LNCaP clone FGC (cell line): Measurements from ENCODE around the gene PAPLN.

Experiments
- DNase-seq: peaks from one replicate; pipeline ENCODE4 v3.0.0-alpha.2; 2011; ENCODE audit warnings: low read depth
- H3K4me3 ChIP-seq: 2 replicates; pipeline ENCODE4 v1.5.1; 2011; ENCODE audit warnings: mild to moderate bottlenecking, low read depth, low read length, control low read depth
- TF ChIP-seq, protein P1 (sequence below): IDR thresholded peaks from 2 replicates; pipeline ENCODE4 v1.5.1; 2012; ENCODE audit warnings: mild to moderate bottlenecking; ENCODE audit not compliant: control insufficient read depth, insufficient read depth; ENCODE audit errors: extremely low read depth

The PAPLN gene

DNA sequence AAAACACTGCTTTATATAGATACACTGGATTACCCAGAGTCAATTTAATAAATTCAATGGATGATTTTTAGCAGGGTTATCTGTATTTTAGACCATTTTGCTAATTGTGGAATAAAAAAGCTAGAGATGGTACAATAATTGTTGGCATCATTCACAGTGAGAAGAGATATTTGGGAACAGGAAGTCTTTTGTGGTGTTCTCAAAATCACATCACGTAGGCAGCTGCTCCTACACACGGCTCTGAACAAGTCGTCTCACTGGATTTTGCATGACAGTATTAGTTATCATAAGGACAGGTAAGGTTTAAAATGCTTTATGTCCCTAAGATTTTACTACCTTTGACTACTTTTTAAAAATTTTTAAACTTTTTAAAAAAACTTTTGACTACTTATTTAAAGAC, 52.0 kb downstream of the PAPLN start:
- no peak for DNase-seq
- TF ChIP-seq, protein P1, sequence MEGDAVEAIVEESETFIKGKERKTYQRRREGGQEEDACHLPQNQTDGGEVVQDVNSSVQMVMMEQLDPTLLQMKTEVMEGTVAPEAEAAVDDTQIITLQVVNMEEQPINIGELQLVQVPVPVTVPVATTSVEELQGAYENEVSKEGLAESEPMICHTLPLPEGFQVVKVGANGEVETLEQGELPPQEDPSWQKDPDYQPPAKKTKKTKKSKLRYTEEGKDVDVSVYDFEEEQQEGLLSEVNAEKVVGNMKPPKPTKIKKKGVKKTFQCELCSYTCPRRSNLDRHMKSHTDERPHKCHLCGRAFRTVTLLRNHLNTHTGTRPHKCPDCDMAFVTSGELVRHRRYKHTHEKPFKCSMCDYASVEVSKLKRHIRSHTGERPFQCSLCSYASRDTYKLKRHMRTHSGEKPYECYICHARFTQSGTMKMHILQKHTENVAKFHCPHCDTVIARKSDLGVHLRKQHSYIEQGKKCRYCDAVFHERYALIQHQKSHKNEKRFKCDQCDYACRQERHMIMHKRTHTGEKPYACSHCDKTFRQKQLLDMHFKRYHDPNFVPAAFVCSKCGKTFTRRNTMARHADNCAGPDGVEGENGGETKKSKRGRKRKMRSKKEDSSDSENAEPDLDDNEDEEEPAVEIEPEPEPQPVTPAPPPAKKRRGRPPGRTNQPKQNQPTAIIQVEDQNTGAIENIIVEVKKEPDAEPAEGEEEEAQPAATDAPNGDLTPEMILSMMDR: no peak
- no peak overlapping the region for H3K4me3 ChIP-seq

DNA sequence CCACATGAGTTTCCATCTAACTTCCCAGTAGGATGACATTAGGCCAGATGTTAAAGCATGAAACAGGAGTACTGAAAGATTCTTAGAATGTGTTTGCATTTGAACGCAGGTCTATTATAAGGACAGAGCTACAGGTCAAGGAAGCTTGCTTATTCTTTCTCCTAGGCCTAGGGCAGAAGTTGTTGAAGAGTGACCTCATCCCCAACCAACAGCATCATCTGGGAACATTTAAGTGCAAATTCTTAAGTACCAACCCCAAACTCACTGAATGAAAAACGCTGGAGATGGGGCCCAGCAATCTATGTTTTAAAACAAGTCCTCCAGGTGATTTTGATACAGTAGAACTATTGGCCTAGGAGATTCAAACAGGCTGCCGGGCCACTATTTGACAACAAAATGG, 52.4 kb downstream of the PAPLN start:
- TF ChIP-seq, protein P1: no peak
- H3K4me3 ChIP-seq: no peak overlapping the region
- no peak for DNase-seq

DNA sequence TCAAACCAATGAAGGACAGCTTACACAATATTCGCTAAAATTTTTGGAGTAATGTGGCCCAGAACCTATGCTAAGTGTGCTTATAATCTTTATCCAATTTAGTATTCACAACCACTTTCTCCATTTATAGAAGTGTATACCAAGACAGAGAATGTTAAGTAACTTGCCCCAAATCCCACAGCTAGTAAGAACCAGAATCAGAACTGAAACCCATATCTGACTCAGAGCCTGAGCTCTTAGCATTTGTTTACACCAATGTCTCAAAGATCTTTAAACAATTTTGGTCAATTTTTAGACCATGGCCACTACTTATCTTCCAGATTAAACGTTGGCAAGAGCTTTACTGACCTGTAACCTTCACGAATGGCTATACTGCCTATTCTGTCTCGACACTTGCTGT, 53.0 kb downstream of the PAPLN start:
- TF ChIP-seq, protein P1: no peak
- no peak overlapping the region for H3K4me3 ChIP-seq
- DNase-seq: no peak

DNA sequence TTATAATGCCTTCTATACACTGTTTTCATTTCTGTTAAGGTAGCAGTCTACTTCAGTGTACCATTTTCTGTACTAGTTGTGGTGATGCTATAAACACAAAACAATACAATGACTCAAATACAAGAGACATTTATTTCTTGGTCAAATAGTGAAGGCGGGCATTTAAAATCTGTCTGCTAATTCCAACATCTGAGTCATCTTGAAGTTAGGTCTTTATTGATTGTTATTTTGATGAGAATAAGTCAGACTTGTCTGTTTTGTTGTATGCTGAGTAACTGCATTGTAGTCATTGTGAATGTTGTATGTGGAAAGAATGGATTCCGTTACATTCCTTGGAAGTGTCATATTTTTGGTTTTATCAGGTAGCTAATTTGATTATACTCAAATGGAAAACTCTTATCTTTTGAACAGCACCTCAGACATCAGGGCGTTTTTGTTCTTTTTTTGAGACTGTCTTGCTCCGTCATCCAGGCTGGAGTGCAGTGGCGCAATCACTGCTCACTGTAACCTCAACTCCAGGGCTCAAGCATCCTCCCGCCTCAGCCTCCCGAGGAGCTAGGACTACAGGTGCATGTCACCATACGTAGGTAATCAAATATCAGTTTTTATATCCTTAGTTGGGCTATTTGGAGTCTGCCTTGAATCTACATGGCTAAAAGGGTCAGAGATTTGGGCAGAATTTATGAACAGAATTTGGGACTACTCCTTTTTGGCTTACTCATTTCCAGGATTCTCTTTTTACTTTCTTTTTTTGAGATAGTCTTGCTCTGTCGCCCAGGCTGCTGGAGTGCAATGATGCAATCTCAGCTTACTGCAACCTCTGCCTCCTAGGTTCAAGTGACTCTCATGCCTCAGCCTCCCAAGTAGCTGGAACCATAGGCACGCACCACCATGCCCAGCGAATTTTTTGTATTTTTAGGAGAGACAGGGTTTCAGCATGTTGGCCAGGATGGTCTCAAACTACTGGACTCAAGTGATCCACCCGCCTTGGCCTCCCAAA, 56.8 kb downstream of the PAPLN start:
- TF ChIP-seq, protein P1: no peak
- no peak overlapping the region for H3K4me3 ChIP-seq
- no peak for DNase-seq

DNA sequence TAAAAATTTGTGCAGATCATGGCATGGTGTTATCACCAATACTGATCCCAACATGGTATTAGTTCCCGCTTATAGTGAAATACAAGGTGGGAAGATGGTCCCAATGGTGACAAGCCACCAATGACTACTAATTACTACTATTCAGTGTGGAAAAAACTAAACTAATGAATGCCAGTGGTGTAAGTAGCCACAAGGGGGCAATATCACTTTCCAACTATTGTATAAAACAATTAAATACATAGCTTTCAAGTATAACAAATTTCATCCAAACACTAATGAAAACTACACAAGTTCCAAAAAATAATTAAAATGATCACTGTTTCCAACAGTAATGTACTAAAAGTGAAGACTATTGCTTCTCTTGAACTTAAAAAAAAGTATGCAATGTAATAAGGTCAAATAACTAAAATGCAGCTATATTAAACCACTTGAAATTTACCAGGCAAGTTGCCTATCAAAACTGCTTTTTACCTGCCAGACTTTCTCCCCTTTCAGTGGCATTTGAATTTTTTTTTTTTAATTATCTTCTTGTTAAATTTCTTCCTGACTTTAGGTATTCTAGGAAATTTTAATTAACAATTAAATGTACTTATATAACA, 58.0 kb downstream of the PAPLN start:
- DNase-seq: no peak
- no peak overlapping the region for H3K4me3 ChIP-seq
- TF ChIP-seq, protein P1: peak; percentile 65

DNA sequence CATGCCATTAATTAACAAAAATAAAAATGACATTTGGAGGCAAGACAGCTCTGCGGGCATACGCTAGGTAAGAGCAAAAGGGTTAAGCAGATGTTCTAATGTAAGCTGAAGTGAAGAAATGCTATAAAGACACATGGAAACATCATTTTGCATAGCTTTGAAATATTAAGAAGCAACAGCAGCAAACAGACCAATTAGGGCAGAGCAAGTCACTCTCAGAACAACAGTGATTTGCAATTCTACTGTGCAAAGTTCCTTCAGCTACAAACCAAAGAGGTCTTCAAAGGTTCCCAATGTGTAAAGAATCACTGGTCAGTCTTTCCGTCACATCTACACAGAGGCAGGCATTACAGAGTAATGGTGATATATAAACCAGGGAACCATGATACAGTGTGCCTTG, 68.2 kb downstream of the PAPLN start:
- TF ChIP-seq, protein P1: no peak
- no peak for DNase-seq
- H3K4me3 ChIP-seq: no peak overlapping the region
